IMR-90 (cell line): ENCODE data around the gene PRKN. TPM values are rescaled to one million over a fixed set of nuclear protein-coding genes. Genes with fewer than 3 reads are reported as not detected.

ENCODE experiments used
- ATAC-seq: fragments of 200-7000 bp; cut with Tn5 transposase; 2 replicates; pipeline ENCODE4 v1.9.1; 2020; ENCODE audit warnings: low read depth, mild to moderate bottlenecking, moderate library complexity
- BruUV-seq: library from RNA; stranded (reverse); fragments of 400-500 nt; replicated peaks from 2 replicates; lab custom pipeline; 2021; lab: Mats Ljungman, UMichigan
- CTCF ChIA-PET: fragments of 300-600 bp; formaldehyde crosslinking; extraction: SDS; loops from one replicate; lab custom pipeline; 2021; ENCODE audit warnings: antibody characterized with exemption; lab: Yijun Ruan, JAX
- POLR2A ChIA-PET: fragments of 300-600 bp; sonication (Branson Sonifier 250); formaldehyde crosslinking; loops from one replicate; lab custom pipeline; 2022; ENCODE audit warnings: antibody characterized with exemption; ENCODE audit not compliant: unreplicated experiment; lab: Charles Lee
- DNase-seq: peaks from one replicate; pipeline ENCODE4 v3.0.0; 2013
- H2AFZ ChIP-seq: replicated peaks from 2 replicates; pipeline ENCODE3; 2013; ENCODE audit warnings: low read length, mild to moderate bottlenecking; ENCODE audit not compliant: poor library complexity
- H2AK5ac ChIP-seq: 2 replicates; pipeline ENCODE4 v1.6.1; 2013; ENCODE audit warnings: low read depth, low read length, inconsistent platforms
- H2AK9ac ChIP-seq: replicated peaks from 2 replicates; pipeline ENCODE3; 2013; ENCODE audit warnings: mild to moderate bottlenecking, low read depth, low read length, moderate library complexity; ENCODE audit not compliant: poor library complexity
- H2BK120ac ChIP-seq: 2 replicates; pipeline ENCODE4 v1.6.1; 2013; ENCODE audit warnings: low read depth, low read length, inconsistent platforms
- H2BK15ac ChIP-seq: 3 replicates; pipeline ENCODE4 v1.6.1; 2013; ENCODE audit warnings: low read depth, low read length, inconsistent platforms
- H2BK20ac ChIP-seq: 2 replicates; pipeline ENCODE4 v1.6.1; 2013; ENCODE audit warnings: low read depth, mild to moderate bottlenecking, inconsistent platforms, low read length, moderate library complexity
- H2BK5ac ChIP-seq: 2 replicates; pipeline ENCODE4 v1.6.1; 2013; ENCODE audit warnings: mild to moderate bottlenecking, low read depth, low read length, inconsistent platforms; ENCODE audit not compliant: poor library complexity, severe bottlenecking
- H3K14ac ChIP-seq: replicated peaks from 2 replicates; pipeline ENCODE4 v1.6.1; 2013; ENCODE audit warnings: low read depth, low read length, inconsistent platforms
- H3K18ac ChIP-seq: 2 replicates; pipeline ENCODE4 v1.6.1; 2013; ENCODE audit warnings: low read depth, low read length, control low read depth
- H3K23ac ChIP-seq: 2 replicates; pipeline ENCODE4 v1.6.1; 2013; ENCODE audit warnings: low read depth, low read length, inconsistent platforms
- H3K27ac ChIP-seq: 2 replicates; pipeline ENCODE4 v1.5.1; 2013; ENCODE audit warnings: mild to moderate bottlenecking, control low read depth, low read length; ENCODE audit not compliant: insufficient read depth
- H3K27me3 ChIP-seq: 2 replicates; pipeline ENCODE4 v1.6.1; 2013; ENCODE audit warnings: low read length; ENCODE audit not compliant: control insufficient read depth, insufficient read depth
- H3K36me3 ChIP-seq: 2 replicates; pipeline ENCODE4 v1.6.1; 2013; ENCODE audit warnings: low read length, mixed read lengths; ENCODE audit not compliant: control insufficient read depth, insufficient read depth
- H3K4ac ChIP-seq: 2 replicates; pipeline ENCODE4 v1.6.1; 2013; ENCODE audit warnings: low read depth, low read length, inconsistent platforms
- H3K4me1 ChIP-seq: 2 replicates; pipeline ENCODE4 v1.6.1; 2013; ENCODE audit warnings: low read length, mixed read lengths; ENCODE audit not compliant: control insufficient read depth, insufficient read depth
- H3K4me2 ChIP-seq: 2 replicates; pipeline ENCODE4 v1.6.1; 2013; ENCODE audit warnings: low read depth, mild to moderate bottlenecking, control low read depth, low read length, moderate library complexity
- H3K4me3 ChIP-seq: 2 replicates; pipeline ENCODE4 v1.5.1; 2013; ENCODE audit warnings: low read depth, mild to moderate bottlenecking, control low read depth, low read length, moderate library complexity; ENCODE audit not compliant: insufficient read depth
- H3K56ac ChIP-seq: 2 replicates; pipeline ENCODE4 v1.6.1; 2013; ENCODE audit warnings: low read length, inconsistent platforms; ENCODE audit not compliant: insufficient read depth; ENCODE audit errors: extremely low read depth
- H3K79me1 ChIP-seq, 2 experiments: 2 replicates each; pipeline ENCODE4 v1.6.1; 2013; ENCODE audit warnings: low read length in 2 of 2, inconsistent platforms in 1 of 2, low read depth in 1 of 2
- H3K9ac ChIP-seq: 2 replicates; pipeline ENCODE4 v1.6.1; 2013; ENCODE audit warnings: low read depth, low read length, control low read depth
- H3K9me1 ChIP-seq: 2 replicates; pipeline ENCODE4 v1.6.1; 2013; ENCODE audit warnings: low read length, inconsistent platforms; ENCODE audit not compliant: insufficient read depth
- H3K9me3 ChIP-seq: 2 replicates; pipeline ENCODE4 v1.6.1; 2013; ENCODE audit warnings: low read length; ENCODE audit not compliant: control insufficient read depth, insufficient read depth
- H4K20me1 ChIP-seq: 2 replicates; pipeline ENCODE4 v1.6.1; 2013; ENCODE audit warnings: low read length, inconsistent platforms; ENCODE audit not compliant: insufficient read depth
- H4K5ac ChIP-seq: 2 replicates; pipeline ENCODE4 v1.6.1; 2013; ENCODE audit warnings: mild to moderate bottlenecking, low read depth, low read length, control low read depth
- H4K8ac ChIP-seq, 2 experiments: 2 replicates each; pipeline ENCODE4 v1.6.1; 2013; ENCODE audit warnings: low read depth in 2 of 2, low read length in 2 of 2, control low read depth in 1 of 2, inconsistent platforms in 1 of 2
- H4K91ac ChIP-seq: 2 replicates; pipeline ENCODE4 v1.6.1; 2013; ENCODE audit warnings: low read depth, low read length, inconsistent platforms; ENCODE audit not compliant: insufficient read depth
- BHLHE40 ChIP-seq: fragments of 150-350 bp; IDR thresholded peaks from 2 replicates; pipeline ENCODE4 v1.6.1; 2016; ENCODE audit warnings: mild to moderate bottlenecking, low read depth, low read length
- CEBPB ChIP-seq: IDR thresholded peaks from 2 replicates; pipeline ENCODE4 v1.6.1; 2012; ENCODE audit warnings: low read depth, low read length, improper control_type of control experiment
- CHD1 ChIP-seq: IDR thresholded peaks from 2 replicates; pipeline ENCODE4 v1.6.1; 2012; ENCODE audit warnings: low read depth, low read length, improper control_type of control experiment
- CTCF ChIP-seq: conservative IDR thresholded peaks from 2 replicates; pipeline ENCODE4 v1.5.1; 2012; ENCODE audit warnings: mild to moderate bottlenecking, low read depth, low read length, improper control_type of control experiment
- ELK1 ChIP-seq: fragments of 150-350 bp; IDR thresholded peaks from 2 replicates; pipeline ENCODE4 v1.6.1; 2016; ENCODE audit warnings: low read depth, mild to moderate bottlenecking, low read length, moderate library complexity, borderline replicate concordance
- FOS ChIP-seq: fragments of 150-350 bp; IDR thresholded peaks from 2 replicates; pipeline ENCODE4 v1.6.1; 2016; ENCODE audit warnings: low read depth, low read length
- MAFK ChIP-seq: IDR thresholded peaks from 2 replicates; pipeline ENCODE4 v1.6.1; 2012; ENCODE audit warnings: low read depth, low read length, improper control_type of control experiment
- MAZ ChIP-seq: IDR thresholded peaks from 2 replicates; pipeline ENCODE4 v1.6.1; 2012; ENCODE audit warnings: low read depth, mild to moderate bottlenecking, low read length, improper control_type of control experiment, moderate library complexity, borderline replicate concordance
- MXI1 ChIP-seq: IDR thresholded peaks from 2 replicates; pipeline ENCODE4 v1.6.1; 2012; ENCODE audit warnings: low read depth, mild to moderate bottlenecking, low read length, moderate library complexity, borderline replicate concordance
- NFE2L2 ChIP-seq: fragments of 150-350 bp; IDR thresholded peaks from 2 replicates; pipeline ENCODE4 v1.6.1; 2016; ENCODE audit warnings: low read depth, mild to moderate bottlenecking, low read length
- POLR2A ChIP-seq: IDR thresholded peaks from 2 replicates; pipeline ENCODE4 v1.6.1; 2012; ENCODE audit warnings: mild to moderate bottlenecking, low read depth, low read length
- RAD21 ChIP-seq: IDR thresholded peaks from 2 replicates; pipeline ENCODE4 v1.6.1; 2012; ENCODE audit warnings: low read length, improper control_type of control experiment
- RCOR1 ChIP-seq: IDR thresholded peaks from 2 replicates; pipeline ENCODE4 v1.6.1; 2012; ENCODE audit warnings: mild to moderate bottlenecking, low read length, improper control_type of control experiment; ENCODE audit not compliant: insufficient replicate concordance
- RFX5 ChIP-seq: IDR thresholded peaks from 2 replicates; pipeline ENCODE4 v1.8.0; 2012; ENCODE audit warnings: low read depth, mild to moderate bottlenecking, low read length, moderate library complexity
- SMC3 ChIP-seq: fragments of 150-350 bp; IDR thresholded peaks from 2 replicates; pipeline ENCODE4 v1.6.1; 2016; ENCODE audit warnings: low read depth, mild to moderate bottlenecking, antibody characterized with exemption, low read length, moderate library complexity
- USF2 ChIP-seq: fragments of 150-350 bp; IDR thresholded peaks from 2 replicates; pipeline ENCODE4 v1.6.1; 2017; ENCODE audit warnings: mild to moderate bottlenecking, antibody characterized with exemption, low read length, low read depth
- WGBS, 2 experiments: methylation state at CpG; one replicate each; pipeline versions ENCODE4 v1.1.5 to v1.1.7; 2013; ENCODE audit warnings: missing lambda C conversion rate in 2 of 2; ENCODE audit not compliant: insufficient read length in 1 of 2; ENCODE audit errors: extremely low coverage in 2 of 2; 5-methylcytosine and 5-hydroxymethylcytosine counted together
- dilution Hi-C: fragments of 300-500 bp; cut with HindIII; formaldehyde crosslinking; loops from one replicate; pipeline ENCODE4 v1.14.3; 2018; ENCODE audit warnings: low sequenced_read_pairs; ENCODE audit not compliant: unreplicated experiment
- in situ Hi-C: fragments of 300-500 bp; cut with MboI; formaldehyde crosslinking; loops from 3 replicates; pipeline ENCODE4 v1.14.3; 2019; ENCODE audit warnings: low sequenced_read_pairs, inconsistent platforms, mixed read lengths
- intact Hi-C: fragments of 100-400 bp; cut with micrococcal nuclease; formaldehyde crosslinking; loops from 2 replicates; pipeline ENCODE4 v1.10.0; 2022
- polyA plus RNA-seq, 3 experiments: library from polyadenylated mRNA; depleted of rRNA; stranded (reverse); fragments of >200 nt; gene quantifications; 2 replicates each; pipeline ENCODE4 v1.2.3, GENCODE V29; 2012; ENCODE audit warnings: low replicate concordance in 1 of 3
- total RNA-seq: library from RNA; depleted of rRNA; stranded (reverse); fragments of >200 nt; gene quantifications from 2 replicates; pipeline ENCODE4 v1.2.3, GENCODE V29; 2012

PRKN gene
- total and polyA plus RNA-seq, 2 of the 4 experiments (the other 2 are of a cell fraction): 0.15 to 0.18 TPM

- Histone ChIP-seq H3K79me1 (no peaks in the 10 kb centered on the region), H4K5ac (no peak overlapping the region), H3K9me1 (no peaks in the 10 kb centered on the region), H3K9ac (no peak overlapping the region), H2AFZ (no peak overlapping the region), H3K4ac (no peak overlapping the region), H3K36me3 (no peaks in the 10 kb centered on the region), H3K14ac (no peak overlapping the region), H4K91ac (no peak overlapping the region), H3K23ac (no peak overlapping the region), H2AK9ac (no peak overlapping the region), H4K8ac (no peak overlapping the region), H2BK20ac (no peak overlapping the region), H3K9me3 (peaks cover 17% of the 10 kb centered on the region), H3K56ac (no peak overlapping the region), H2BK15ac (no peak overlapping the region), H2BK5ac (no peak overlapping the region), H2AK5ac (no peak overlapping the region), H3K27me3 (no peaks in the 10 kb centered on the region), H2BK120ac (no peak overlapping the region), H3K27ac (no peak overlapping the region), H4K20me1 (no peaks in the 10 kb centered on the region), H3K4me2 (no peak overlapping the region), H3K4me3 (no peak overlapping the region), H3K4me1 (no peaks in the 10 kb centered on the region), H3K18ac (no peak overlapping the region)
- 11% methylated on average over 1 of the region's 4 CpGs; no CpG with 5 or more reads in 1 of the 2 experiments for WGBS, 2 experiments
- BruUV-seq: no TSS peak
- DNase-seq: no peak
- POLR2A ChIA-PET: no interaction called here
- no peak for TF ChIP-seq RAD21
- no peak for TF ChIP-seq NFE2L2
- TF ChIP-seq RFX5: no peak
- no peak for TF ChIP-seq BHLHE40
- TF ChIP-seq CTCF: no peak
- TF ChIP-seq FOS: no peak
- TF ChIP-seq MAFK: no peak
- TF ChIP-seq MXI1: no peak
- TF ChIP-seq SMC3: no peak
- TF ChIP-seq MAZ: no peak
- TF ChIP-seq ELK1: no peak
- no peak for TF ChIP-seq USF2
- no peak for TF ChIP-seq POLR2A
- no peak for TF ChIP-seq CEBPB
- no peak for TF ChIP-seq RCOR1
- TF ChIP-seq CHD1: no peak
- dilution Hi-C loops: no loop called here
- CTCF ChIA-PET: no interaction called here
- intact Hi-C loops: no loop called here
- no peak for ATAC-seq
- in situ Hi-C loops: no loop called here
Measured at GRCh38 chr6:161649841-161650240, 1077.7 kb downstream of the PRKN start.
